BJ (cell line): ENCODE data around the gene FAM240B. TPM values are rescaled to one million over a fixed set of nuclear protein-coding genes. Genes with fewer than 3 reads are reported as not detected.

ENCODE experiments used
- CTCF ChIA-PET: fragments of 350-600 bp; formaldehyde crosslinking; extraction: SDS; loops from one replicate; lab custom pipeline; 2021; ENCODE audit warnings: antibody characterized with exemption, inconsistent platforms; lab: Yijun Ruan, JAX
- POLR2A ChIA-PET: fragments of 300-600 bp; sonication (Branson Sonifier 250); formaldehyde crosslinking; extraction: SDS; loops from one replicate; lab custom pipeline; 2021; ENCODE audit warnings: antibody characterized with exemption; lab: Charles Lee
- DNase-seq: peaks from one replicate; pipeline ENCODE4 v3.0.0-alpha.2; 2011; ENCODE audit warnings: low read depth
- H3K27me3 ChIP-seq: 2 replicates; pipeline ENCODE4 v1.6.0; 2011; ENCODE audit warnings: low read length; ENCODE audit not compliant: control insufficient read depth, insufficient read depth
- H3K36me3 ChIP-seq: 2 replicates; pipeline ENCODE4 v1.5.1; 2011; ENCODE audit warnings: low read length; ENCODE audit not compliant: control insufficient read depth, insufficient read depth
- H3K4me3 ChIP-seq: 2 replicates; pipeline ENCODE4 v1.5.1; 2011; ENCODE audit warnings: low read depth, mild to moderate bottlenecking, control low read depth, low read length
- polyA plus RNA-seq: library from polyadenylated mRNA; depleted of rRNA; stranded (reverse); fragments of >200 nt; gene quantifications from 2 replicates; pipeline ENCODE4 v1.2.3, GENCODE V29; 2011
- TF ChIP-seq, protein P1 (sequence below): IDR thresholded peaks from 2 replicates; pipeline ENCODE4 v1.5.1; 2011; ENCODE audit warnings: low read depth, mild to moderate bottlenecking, control low read depth, inconsistent platforms, low read length, moderate library complexity; ENCODE audit not compliant: insufficient read depth

Gene FAM240B
- polyA plus RNA-seq, 1 experiment, result not detected

DNA sequence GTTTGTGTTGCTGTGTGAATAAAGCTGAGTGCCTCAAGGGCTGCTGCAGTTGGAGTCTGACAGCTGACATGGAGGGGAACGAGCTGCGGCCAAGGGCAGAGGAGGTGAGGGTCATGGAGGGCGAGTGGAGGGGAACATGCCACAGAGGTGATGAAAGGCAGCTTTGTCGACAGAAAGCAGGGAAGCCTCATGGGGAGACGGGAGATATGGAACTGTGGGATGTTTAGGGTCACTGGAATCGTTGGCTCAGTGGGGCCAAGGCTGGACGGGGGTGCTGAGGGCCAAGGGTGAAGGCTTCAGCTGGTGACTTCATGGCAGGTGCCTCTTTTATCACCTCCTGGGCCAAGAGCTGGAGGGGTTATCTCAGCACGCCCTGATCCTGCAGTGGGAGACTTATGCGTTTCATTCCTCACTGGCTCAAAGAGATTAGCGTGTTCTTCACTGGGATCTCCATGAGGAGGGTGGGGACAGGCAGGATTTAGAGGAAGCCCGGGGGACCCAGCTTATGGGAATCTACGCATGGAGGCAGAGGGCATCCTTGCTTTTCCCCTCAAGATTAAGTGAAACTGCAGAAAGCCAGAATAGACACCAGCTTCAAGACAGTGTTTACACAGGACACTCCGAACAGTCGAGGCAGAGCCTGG is 42.2 kb downstream of the FAM240B start:
- ChIA-PET POLR2A (no interaction called here), CTCF (interaction anchor here (0.9 to 1.1 kb wide), 3 partner anchors 15 to 36 kb away, joined by 3 read pairs; no protein-coding TSS in a partner anchor)
- TF ChIP-seq, protein P1, sequence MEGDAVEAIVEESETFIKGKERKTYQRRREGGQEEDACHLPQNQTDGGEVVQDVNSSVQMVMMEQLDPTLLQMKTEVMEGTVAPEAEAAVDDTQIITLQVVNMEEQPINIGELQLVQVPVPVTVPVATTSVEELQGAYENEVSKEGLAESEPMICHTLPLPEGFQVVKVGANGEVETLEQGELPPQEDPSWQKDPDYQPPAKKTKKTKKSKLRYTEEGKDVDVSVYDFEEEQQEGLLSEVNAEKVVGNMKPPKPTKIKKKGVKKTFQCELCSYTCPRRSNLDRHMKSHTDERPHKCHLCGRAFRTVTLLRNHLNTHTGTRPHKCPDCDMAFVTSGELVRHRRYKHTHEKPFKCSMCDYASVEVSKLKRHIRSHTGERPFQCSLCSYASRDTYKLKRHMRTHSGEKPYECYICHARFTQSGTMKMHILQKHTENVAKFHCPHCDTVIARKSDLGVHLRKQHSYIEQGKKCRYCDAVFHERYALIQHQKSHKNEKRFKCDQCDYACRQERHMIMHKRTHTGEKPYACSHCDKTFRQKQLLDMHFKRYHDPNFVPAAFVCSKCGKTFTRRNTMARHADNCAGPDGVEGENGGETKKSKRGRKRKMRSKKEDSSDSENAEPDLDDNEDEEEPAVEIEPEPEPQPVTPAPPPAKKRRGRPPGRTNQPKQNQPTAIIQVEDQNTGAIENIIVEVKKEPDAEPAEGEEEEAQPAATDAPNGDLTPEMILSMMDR, result no peak

DNA sequence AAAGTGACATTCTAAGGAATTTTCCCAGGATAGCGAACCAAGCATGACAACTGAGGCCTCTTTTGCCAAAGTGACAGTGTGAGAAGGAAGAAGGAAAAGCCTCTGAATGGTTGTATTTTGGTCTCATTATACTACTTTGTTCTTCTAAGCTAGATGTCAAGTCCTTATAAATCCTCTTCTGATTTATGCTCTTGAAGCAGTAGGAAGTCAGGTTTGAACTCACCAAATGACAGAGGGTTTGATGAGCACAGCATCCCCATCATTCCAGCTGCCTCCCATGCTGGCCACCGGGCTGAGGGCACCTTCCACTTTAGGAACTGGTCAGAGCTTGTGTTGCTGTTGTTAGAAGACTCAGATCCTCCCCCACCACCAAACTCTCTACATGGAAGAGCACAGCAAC is 44.1 kb downstream of the FAM240B start:
- POLR2A ChIA-PET, result no interaction called here
- TF ChIP-seq, protein P1, result no peak
- no peak overlapping the region for H3K4me3 ChIP-seq
- no peaks in the 10 kb centered on the region for H3K36me3 ChIP-seq
- CTCF ChIA-PET, result no interaction called here
- no peak for DNase-seq
- peaks cover 1% of the 10 kb centered on the region; the same call in 1 of the 2 replicates for H3K27me3 ChIP-seq

More for the DNA sequence above, 42.2 kb downstream of the FAM240B start:
- H3K4me3 ChIP-seq, result no peak overlapping the region
- no peak for DNase-seq
- peaks cover 1% of the 10 kb centered on the region; the same call in 1 of the 2 replicates for H3K27me3 ChIP-seq
- H3K36me3 ChIP-seq, result no peaks in the 10 kb centered on the region

DNA sequence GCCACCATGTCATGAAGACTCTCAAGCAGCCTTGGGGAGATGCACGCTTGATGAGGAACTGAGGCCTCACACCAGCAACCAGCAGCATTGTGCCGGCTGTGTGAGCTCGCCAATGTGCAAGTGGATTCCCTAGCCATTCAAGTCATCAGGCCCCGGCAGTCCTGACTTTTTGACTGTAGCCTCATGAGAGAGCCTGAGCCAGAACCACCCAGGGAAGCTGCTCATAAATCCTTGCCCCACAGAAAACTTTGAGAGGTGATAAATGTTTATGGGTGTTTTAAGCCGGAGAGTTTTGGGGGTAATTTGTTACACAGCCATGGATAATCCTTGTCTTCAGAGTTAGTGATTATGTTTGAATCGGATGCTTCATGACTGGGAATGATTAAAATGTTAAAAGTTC is 44.7 kb downstream of the FAM240B start:
- TF ChIP-seq, protein P1, result no peak
- H3K36me3 ChIP-seq, result no peaks in the 10 kb centered on the region
- ChIA-PET CTCF (interaction anchor here (0.9 to 1.4 kb wide), 2 partner anchors 10 to 33 kb away, joined by 3 to 6 read pairs; no protein-coding TSS in a partner anchor), POLR2A (no interaction called here)
- peaks cover 1% of the 10 kb centered on the region; the same call in 1 of the 2 replicates for H3K27me3 ChIP-seq
- DNase-seq, result no peak
- H3K4me3 ChIP-seq, result no peak overlapping the region

DNA sequence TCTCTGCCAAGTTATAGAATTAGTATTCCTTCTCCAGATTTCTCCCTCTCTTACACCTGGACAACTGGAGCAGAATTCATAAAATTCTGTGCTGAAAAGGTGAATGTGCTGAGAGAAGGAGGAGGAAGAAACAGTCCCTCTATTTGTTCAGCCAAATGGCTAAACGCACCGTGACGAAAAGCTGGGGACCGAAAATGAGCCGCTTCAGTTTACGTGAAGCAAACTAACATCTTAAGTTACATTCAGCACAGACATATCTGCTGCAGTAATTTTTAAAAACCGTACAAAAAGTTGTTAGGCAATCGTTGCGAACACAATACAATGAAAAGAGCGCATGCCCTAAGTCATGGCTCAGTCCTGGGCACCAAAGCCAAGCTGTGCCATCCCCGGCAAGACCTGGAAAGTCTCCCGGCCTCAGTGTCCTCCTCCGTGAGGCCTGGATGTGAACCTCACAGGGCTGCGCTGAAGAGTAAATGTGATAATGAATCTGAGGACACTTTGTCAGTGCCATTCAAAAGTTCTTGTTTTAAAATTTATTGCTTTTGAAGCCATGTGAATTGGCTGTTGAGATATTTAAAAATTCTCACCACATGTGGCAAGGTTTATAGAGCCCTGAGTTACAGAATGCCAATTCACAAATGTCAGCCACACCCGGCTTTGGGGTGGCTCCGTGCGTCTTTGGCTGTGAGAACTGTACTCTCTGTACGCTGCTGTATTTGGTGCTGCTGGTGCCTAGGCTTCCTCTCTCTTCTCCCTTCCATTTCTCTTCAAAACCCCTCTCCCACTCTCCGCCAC is 46.3 kb downstream of the FAM240B start:
- Histone ChIP-seq H3K27me3 (peaks cover 1% of the 10 kb centered on the region; the same call in 1 of the 2 replicates), H3K36me3 (no peaks in the 10 kb centered on the region), H3K4me3 (no peak overlapping the region)
- ChIA-PET POLR2A (no interaction called here), CTCF (interaction anchor here (1.4 to 3.1 kb wide), 2 partner anchors 8 to 11 kb away, joined by 6 to 14 read pairs; no protein-coding TSS in a partner anchor)
- no peak for DNase-seq
- TF ChIP-seq, protein P1, result no peak

DNA sequence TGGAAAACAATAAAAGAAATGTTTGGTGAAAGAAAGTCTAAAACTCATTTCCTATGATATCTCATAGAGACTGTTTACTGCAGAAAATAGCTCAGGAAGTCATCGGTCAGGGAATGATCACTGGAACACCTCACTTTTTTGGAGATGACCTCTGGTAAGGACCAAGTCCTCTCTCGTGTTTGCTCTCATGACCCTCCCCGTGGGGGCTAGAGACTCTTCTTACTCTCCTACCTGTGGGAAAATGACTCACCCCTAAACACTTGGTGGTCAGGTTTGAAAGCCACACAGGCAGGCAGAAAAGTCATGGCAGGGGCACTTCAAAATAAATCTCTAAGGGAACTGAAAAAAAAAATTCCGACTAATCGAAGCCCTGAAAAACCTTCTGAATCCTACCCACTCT is 48.2 kb downstream of the FAM240B start:
- Histone ChIP-seq H3K4me3 (no peak overlapping the region), H3K27me3 (no peaks in the 10 kb centered on the region), H3K36me3 (no peaks in the 10 kb centered on the region)
- no peak for DNase-seq
- ChIA-PET POLR2A (no interaction called here), CTCF (interaction anchor here (1.1 to 3.1 kb wide), 6 partner anchors 9 to 44 kb away, joined by 4 to 14 read pairs (median 6); no protein-coding TSS in a partner anchor)
- TF ChIP-seq, protein P1, result no peak
